Measurements from ENCODE around the gene TAS2R30.

DNA sequence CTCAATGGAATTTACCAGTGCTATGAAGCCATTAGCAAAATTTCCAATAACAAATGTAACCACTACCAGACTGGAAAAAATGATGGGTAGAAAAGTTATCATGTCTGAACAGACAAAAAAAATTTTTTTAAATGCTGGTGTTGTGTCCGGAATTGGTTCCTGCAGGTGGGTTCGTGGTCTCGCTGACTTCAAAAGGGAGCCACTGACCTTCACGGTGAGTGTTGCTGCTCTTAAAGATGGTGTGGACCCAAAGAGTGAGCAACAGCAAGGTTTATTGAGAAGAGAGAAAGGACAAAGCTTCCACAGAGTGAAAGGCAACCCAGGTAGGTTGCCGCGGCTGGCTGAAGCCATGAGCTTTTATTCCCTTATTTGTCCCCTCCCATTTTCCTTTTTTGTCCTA is 42.3 kb downstream of the TAS2R30 start, which contains the start of gene TAS2R43:
- TF ChIP-seq EZH2 (IDR thresholded peaks at IDR 0.05) (no peak), POLR2AphosphoS5 (IDR thresholded peaks at IDR 0.05; ENCODE audit: borderline replicate concordance, low read depth, low read length) (no peak)
